Measurements from ENCODE around the gene LCN12.

The LCN12 gene

DNA sequence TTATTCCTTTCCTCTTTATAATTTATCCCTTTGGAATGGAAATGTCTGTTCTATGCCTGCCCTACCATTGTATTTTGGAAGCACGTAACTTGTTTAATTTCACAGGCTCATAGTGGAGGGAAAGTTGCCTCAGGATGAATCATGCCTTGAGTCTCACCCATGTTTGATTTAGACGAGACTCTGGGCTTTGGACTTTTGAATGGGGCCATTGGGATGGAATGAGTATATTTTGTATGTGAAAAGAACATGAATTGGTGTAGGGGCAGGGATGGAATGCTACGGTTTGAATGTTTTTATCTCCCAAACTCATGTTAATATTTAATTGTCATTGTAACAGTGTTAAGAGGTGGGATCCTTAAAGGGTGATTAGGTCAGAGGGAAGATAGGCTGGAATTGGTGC lies 17.8 kb upstream of the LCN12 start:
- H3K27ac ChIP-seq = no peak overlapping the region
- H3K9me3 ChIP-seq (ENCODE audit: low read depth, low read length) = no peaks in the 10 kb centered on the region
- no peak overlapping the region for H3K4me3 ChIP-seq
- H3K36me3 ChIP-seq (ENCODE audit: insufficient read depth, low read length) = peaks cover 4% of the 10 kb centered on the region
- no peak overlapping the region for H3K9ac ChIP-seq (ENCODE audit: insufficient read length)
- no peak for TF ChIP-seq FOXP2 (optimal IDR thresholded peaks at IDR 0.05; ENCODE audit: control extremely low read depth, extremely low read length, insufficient read depth)
- no peak for TF ChIP-seq EZH2 (IDR thresholded peaks at IDR 0.05)
- no peak for TF ChIP-seq POLR2AphosphoS5 (IDR thresholded peaks at IDR 0.05; ENCODE audit: borderline replicate concordance, low read depth, low read length)
- DNase-seq (ENCODE audit: low read depth, low spot score) = no peak

DNA sequence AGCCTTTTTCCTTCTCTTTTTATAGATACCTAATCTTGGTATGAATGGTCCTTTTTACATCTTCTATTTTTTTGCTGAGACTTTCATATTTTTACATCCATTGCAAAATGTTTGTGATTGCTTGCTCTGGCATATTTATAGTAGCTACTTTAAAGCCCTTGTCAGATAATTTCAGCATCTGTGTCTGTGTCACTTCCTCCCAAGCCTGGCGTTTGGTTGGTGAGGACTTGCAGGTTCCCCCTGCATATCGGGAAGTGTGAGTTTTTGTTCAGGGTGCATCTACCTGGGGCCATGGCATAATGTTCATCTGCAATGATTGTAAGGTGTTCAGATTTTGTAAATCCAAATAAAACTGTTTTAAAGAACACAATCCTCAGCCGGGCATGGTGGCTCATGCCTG lies 16.4 kb upstream of the LCN12 start:
- no peak for DNase-seq (ENCODE audit: low read depth, low spot score)
- Histone ChIP-seq H3K27ac (no peak overlapping the region), H3K36me3 (ENCODE audit: insufficient read depth, low read length) (peaks cover 13% of the 10 kb centered on the region), H3K4me3 (no peak overlapping the region), H3K9ac (ENCODE audit: insufficient read length) (no peak overlapping the region), H3K9me3 (ENCODE audit: low read depth, low read length) (no peaks in the 10 kb centered on the region)
- TF ChIP-seq POLR2AphosphoS5 (IDR thresholded peaks at IDR 0.05; ENCODE audit: borderline replicate concordance, low read depth, low read length) = no peak
- no peak for TF ChIP-seq FOXP2 (optimal IDR thresholded peaks at IDR 0.05; ENCODE audit: control extremely low read depth, extremely low read length, insufficient read depth)
- TF ChIP-seq EZH2 (IDR thresholded peaks at IDR 0.05) = no peak

DNA sequence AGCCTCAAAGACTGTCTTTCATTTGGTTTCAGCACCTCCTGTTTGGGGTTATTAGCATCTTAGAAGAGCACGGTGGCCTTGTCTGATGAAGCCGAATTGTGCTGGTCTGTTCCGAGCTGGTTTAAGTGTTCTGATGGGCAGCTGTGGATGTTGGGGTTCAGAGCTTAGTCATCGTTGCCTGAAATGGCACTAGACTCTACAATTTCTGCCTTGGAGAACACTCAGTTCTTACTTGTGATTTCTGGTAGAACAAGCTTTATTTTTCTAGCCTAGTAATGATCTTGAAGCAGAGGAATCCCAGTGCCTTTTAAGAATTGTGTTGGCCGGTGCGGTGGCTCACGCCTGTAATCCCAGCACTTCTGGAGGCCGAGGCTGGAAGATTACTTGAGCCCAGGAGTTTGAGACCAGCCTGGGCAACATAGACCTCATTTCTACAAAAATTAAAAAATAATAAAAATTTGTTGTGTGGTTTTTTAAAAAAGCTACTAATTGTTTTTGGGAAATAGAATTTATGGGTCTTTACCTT lies 15.4 kb upstream of the LCN12 start:
- Histone ChIP-seq H3K4me3 (no peak overlapping the region), H3K9me3 (ENCODE audit: low read depth, low read length) (no peaks in the 10 kb centered on the region), H3K9ac (ENCODE audit: insufficient read length) (no peak overlapping the region), H3K36me3 (ENCODE audit: insufficient read depth, low read length) (peaks cover 23% of the 10 kb centered on the region), H3K27ac (peak overlapping the region; percentile 19)
- DNase-seq (ENCODE audit: low read depth, low spot score) = no peak
- TF ChIP-seq FOXP2 (optimal IDR thresholded peaks at IDR 0.05; ENCODE audit: control extremely low read depth, extremely low read length, insufficient read depth) (no peak), POLR2AphosphoS5 (IDR thresholded peaks at IDR 0.05; ENCODE audit: borderline replicate concordance, low read depth, low read length) (no peak), EZH2 (IDR thresholded peaks at IDR 0.05) (no peak)

DNA sequence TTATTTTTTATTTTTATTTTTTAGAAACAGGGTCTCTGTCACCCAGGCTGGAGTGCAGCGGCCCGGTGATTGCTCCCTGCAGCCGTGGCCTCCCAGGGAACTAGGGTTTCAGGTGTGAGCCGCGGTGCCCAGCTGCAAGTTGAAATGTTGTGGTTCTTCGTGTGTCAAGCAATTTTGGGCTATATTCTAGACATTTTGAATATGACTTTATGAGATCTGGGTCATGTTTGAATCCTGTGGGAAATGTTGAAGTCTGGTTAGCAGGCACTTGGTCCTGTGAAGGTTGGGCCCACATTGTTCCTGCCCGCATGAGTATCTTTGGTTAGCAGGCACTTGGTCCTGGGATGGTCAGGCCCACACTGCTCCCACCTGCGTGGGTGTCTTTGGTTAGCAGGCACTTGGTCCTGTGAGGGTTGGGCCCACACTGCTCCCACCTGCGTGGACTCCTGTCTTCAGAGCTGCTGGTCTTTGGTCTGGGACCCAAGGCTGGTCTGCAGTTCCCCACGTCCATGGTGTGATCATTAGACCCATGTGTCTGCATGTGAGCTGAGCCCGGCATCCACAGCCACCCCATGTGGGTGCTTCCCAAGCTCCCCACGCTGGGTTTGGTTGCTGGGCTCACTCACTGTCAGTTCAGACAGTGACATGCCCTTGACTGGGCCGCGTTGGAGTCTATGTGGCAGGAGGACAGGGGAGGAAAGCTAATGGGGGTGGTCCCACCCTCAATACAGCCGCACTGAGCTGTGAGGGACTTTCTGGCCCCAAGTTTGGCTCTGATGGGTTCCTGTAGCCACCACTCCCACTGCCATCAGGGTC lies 14.7 kb upstream of the LCN12 start:
- H3K36me3 ChIP-seq (ENCODE audit: insufficient read depth, low read length) = peaks cover 30% of the 10 kb centered on the region
- no peak overlapping the region; the same call in 1 of the 2 replicates for H3K27ac ChIP-seq
- H3K4me3 ChIP-seq = no peak overlapping the region
- no peak for DNase-seq (ENCODE audit: low read depth, low spot score)
- H3K9me3 ChIP-seq (ENCODE audit: low read depth, low read length) = no peaks in the 10 kb centered on the region
- H3K9ac ChIP-seq (ENCODE audit: insufficient read length) = no peak overlapping the region
- TF ChIP-seq EZH2 (IDR thresholded peaks at IDR 0.05) (no peak), POLR2AphosphoS5 (IDR thresholded peaks at IDR 0.05; ENCODE audit: borderline replicate concordance, low read depth, low read length) (no peak), FOXP2 (optimal IDR thresholded peaks at IDR 0.05; ENCODE audit: control extremely low read depth, extremely low read length, insufficient read depth) (no peak)

DNA sequence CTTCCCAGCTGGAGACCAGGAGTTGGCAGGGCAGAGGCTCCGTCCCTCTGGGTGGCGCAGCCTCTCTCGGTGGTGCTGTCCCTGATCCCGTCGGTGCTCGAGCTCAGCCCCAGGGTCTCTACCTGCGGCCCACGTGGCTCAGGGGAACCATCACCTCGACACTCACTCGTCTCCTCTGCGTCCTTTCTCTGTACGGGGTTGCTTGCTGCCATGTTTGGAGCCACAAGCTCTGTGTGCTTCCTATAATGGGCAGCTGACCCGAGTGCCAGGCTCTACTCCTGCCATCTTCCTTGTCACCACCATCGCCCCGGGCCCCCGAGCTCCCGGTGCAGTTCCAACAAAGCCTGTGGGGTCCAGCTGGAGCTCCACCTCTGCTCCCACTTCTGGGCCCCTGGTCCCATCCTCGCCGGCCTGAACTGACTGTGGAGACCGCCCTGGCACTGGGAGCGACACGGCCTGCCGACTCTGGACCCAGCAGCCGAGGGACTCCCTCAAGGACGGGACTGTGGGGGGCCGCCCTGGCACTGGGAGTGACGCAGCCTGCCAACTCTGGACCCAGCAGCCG lies 12.6 kb upstream of the LCN12 start:
- H3K4me3 ChIP-seq = no peak overlapping the region
- peaks cover 30% of the 10 kb centered on the region; the same call in 1 of the 2 replicates for H3K36me3 ChIP-seq (ENCODE audit: insufficient read depth, low read length)
- TF ChIP-seq POLR2AphosphoS5 (IDR thresholded peaks at IDR 0.05; ENCODE audit: borderline replicate concordance, low read depth, low read length) (peak; percentile 15; the same call in 1 of the 2 replicates), FOXP2 (optimal IDR thresholded peaks at IDR 0.05; ENCODE audit: control extremely low read depth, extremely low read length, insufficient read depth) (no peak)
- DNase-seq (ENCODE audit: low read depth, low spot score) = no peak
- H3K9me3 ChIP-seq (ENCODE audit: low read depth, low read length) = no peaks in the 10 kb centered on the region
- no peak overlapping the region for H3K27ac ChIP-seq
- no peak overlapping the region for H3K9ac ChIP-seq (ENCODE audit: insufficient read length)

DNA sequence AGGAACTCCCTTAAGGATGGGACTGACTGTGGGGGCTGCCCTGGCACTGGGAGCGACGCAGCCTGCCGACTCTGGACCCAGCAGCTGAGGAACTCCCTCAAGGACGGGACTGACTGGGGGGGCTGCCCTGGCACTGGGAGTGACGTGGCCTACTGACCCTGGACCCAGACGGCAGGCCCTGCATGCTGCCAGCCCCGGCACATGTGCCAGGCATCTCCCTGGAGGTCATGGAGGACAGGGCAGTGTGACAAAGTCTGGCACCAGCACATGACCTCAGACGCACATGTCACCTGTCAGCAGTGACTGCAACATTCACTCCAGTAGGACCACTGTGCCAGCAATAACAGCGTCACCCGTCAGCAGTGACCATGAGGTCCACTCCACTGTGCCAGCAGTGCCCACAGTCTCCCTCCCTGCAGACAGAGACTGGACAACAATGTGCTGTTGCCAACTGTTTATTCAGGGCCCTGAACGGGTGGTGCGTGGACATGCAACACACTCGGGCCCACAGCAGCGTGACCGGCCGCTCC lies 12.0 kb upstream of the LCN12 start:
- no peak for DNase-seq (ENCODE audit: low read depth, low spot score)
- no peak for TF ChIP-seq FOXP2 (optimal IDR thresholded peaks at IDR 0.05; ENCODE audit: control extremely low read depth, extremely low read length, insufficient read depth)
- Histone ChIP-seq H3K9me3 (ENCODE audit: low read depth, low read length) (no peaks in the 10 kb centered on the region), H3K4me3 (no peak overlapping the region), H3K27ac (no peak overlapping the region), H3K9ac (ENCODE audit: insufficient read length) (no peak overlapping the region), H3K36me3 (ENCODE audit: insufficient read depth, low read length) (peaks cover 30% of the 10 kb centered on the region; the same call in 1 of the 2 replicates)

DNA sequence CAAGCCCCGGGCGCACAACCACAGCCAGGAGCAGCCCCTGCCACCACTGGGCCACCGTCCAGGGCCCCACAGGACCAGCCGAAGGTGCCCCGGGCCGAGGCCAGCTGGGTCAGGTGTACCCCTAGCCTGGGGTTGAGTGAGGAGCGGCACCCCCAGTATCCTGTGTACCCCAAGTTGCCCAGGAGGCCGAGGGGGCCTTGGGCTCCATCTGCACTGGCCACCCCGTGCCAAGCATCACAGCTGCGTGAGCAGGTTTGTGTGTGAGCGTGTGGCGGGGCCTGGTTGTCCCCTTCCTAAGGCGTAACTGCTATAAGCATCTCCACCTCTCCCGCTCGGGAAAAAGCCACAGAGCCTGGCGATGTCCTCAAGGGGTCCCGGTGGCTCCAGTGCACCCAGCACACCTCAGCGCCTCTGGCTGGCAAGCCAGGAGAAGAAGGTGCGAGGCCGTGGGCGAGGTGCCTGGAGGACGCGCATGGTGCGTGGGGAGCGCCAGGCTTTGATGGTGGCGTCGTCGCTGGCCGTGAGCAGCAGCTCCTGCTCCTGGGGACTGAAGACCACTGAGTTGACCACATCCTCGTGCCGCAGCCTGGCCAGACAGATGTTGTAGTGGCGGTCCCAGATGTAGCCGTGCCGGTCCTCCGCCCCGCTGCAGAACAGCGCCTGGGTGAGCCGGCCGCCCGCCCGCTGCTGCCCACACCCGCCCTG lies 11.4 kb upstream of the LCN12 start:
- TF ChIP-seq FOXP2 (optimal IDR thresholded peaks at IDR 0.05; ENCODE audit: control extremely low read depth, extremely low read length, insufficient read depth) (no peak), POLR2AphosphoS5 (IDR thresholded peaks at IDR 0.05; ENCODE audit: borderline replicate concordance, low read depth, low read length) (no peak), EZH2 (IDR thresholded peaks at IDR 0.05) (no peak)
- no peak for DNase-seq (ENCODE audit: low read depth, low spot score)
- Histone ChIP-seq H3K9me3 (ENCODE audit: low read depth, low read length) (no peaks in the 10 kb centered on the region), H3K36me3 (ENCODE audit: insufficient read depth, low read length) (peaks cover 30% of the 10 kb centered on the region; the same call in 1 of the 2 replicates), H3K4me3 (no peak overlapping the region), H3K9ac (ENCODE audit: insufficient read length) (no peak overlapping the region), H3K27ac (no peak overlapping the region)

All from SK-N-MC (cell line).